Mesenchymal stem cell (in vitro differentiated cells and primary cell): ENCODE measurements around the gene TCTN2.

Experiments
- DNase-seq: peaks from one replicate; pipeline ENCODE4 v3.0.0-alpha.2; 2013
- H2AFZ ChIP-seq: one replicate; pipeline ENCODE4 v1.6.1; 2013; ENCODE audit warnings: low read depth, mild to moderate bottlenecking, control low read depth, inconsistent platforms, low read length, moderate library complexity
- H2AK5ac ChIP-seq: 2 replicates; pipeline ENCODE4 v1.6.1; 2013; ENCODE audit warnings: low read length, moderate library complexity, mild to moderate bottlenecking, inconsistent platforms; ENCODE audit not compliant: severe bottlenecking
- H2BK120ac ChIP-seq: one replicate; pipeline ENCODE4 v1.6.1; 2013; ENCODE audit warnings: low read depth, mild to moderate bottlenecking, inconsistent platforms, low read length, moderate library complexity
- H2BK12ac ChIP-seq, 2 experiments: one replicate each; pipeline ENCODE4 v1.6.1; 2013; ENCODE audit warnings: inconsistent platforms in 2 of 2, low read length in 2 of 2, mild to moderate bottlenecking in 2 of 2, moderate library complexity in 2 of 2, control low read depth in 1 of 2
- H2BK15ac ChIP-seq: one replicate; pipeline ENCODE4 v1.6.1; 2013; ENCODE audit warnings: mild to moderate bottlenecking, low read depth, inconsistent platforms; ENCODE audit not compliant: poor library complexity, severe bottlenecking
- H2BK5ac ChIP-seq: 2 replicates; pipeline ENCODE4 v1.6.1; 2013; ENCODE audit warnings: low read depth, mild to moderate bottlenecking, low read length, control low read depth, inconsistent platforms; ENCODE audit not compliant: poor library complexity, severe bottlenecking
- H3K14ac ChIP-seq, 2 experiments: one replicate each; pipeline ENCODE4 v1.6.1; 2013; ENCODE audit warnings: inconsistent platforms in 2 of 2, low read length in 2 of 2, control low read depth in 1 of 2, mild to moderate bottlenecking in 1 of 2, moderate library complexity in 1 of 2
- H3K18ac ChIP-seq, 2 experiments: one replicate each; pipeline ENCODE4 v1.6.1; 2013; ENCODE audit warnings: inconsistent platforms in 2 of 2, low read length in 2 of 2, control low read depth in 1 of 2, low read depth in 1 of 2, mild to moderate bottlenecking in 1 of 2
- H3K23ac ChIP-seq, 2 experiments: one replicate each; pipeline ENCODE4 v1.6.1; 2013; ENCODE audit warnings: inconsistent platforms in 2 of 2, low read length in 2 of 2, mild to moderate bottlenecking in 2 of 2, moderate library complexity in 2 of 2, control low read depth in 1 of 2
- H3K27ac ChIP-seq: 2 replicates; pipeline ENCODE4 v1.5.1; 2013; ENCODE audit warnings: mild to moderate bottlenecking, moderate library complexity, low read length, control low read depth, inconsistent platforms; ENCODE audit not compliant: poor library complexity, severe bottlenecking
- H3K27me3 ChIP-seq, 2 experiments: 2 replicates each; pipeline versions ENCODE4 v1.6.1 to v1.7.0; 2013; ENCODE audit warnings: low read length in 2 of 2, mild to moderate bottlenecking in 2 of 2, moderate library complexity in 2 of 2, control low read depth in 1 of 2, inconsistent platforms in 1 of 2; ENCODE audit not compliant: control insufficient read depth in 1 of 2, insufficient read depth in 1 of 2
- H3K36me3 ChIP-seq, 2 experiments: 2 replicates each; pipeline versions ENCODE4 v1.6.1 to v1.7.0; 2013; ENCODE audit warnings: low read length in 2 of 2, control low read depth in 1 of 2, inconsistent platforms in 1 of 2, low read depth in 1 of 2, mild to moderate bottlenecking in 1 of 2; ENCODE audit not compliant: insufficient read depth in 2 of 2, control insufficient read depth in 1 of 2
- H3K4ac ChIP-seq, 2 experiments: one replicate each; pipeline ENCODE4 v1.6.1; 2013; ENCODE audit warnings: inconsistent platforms in 2 of 2, low read length in 2 of 2, mild to moderate bottlenecking in 2 of 2, moderate library complexity in 2 of 2, control low read depth in 1 of 2, low read depth in 1 of 2
- H3K4me1 ChIP-seq: 2 replicates; pipeline ENCODE4 v1.6.1; 2013; ENCODE audit warnings: low read depth, low read length, control low read depth; ENCODE audit not compliant: control insufficient read depth, insufficient read depth
- H3K4me2 ChIP-seq: 2 replicates; pipeline ENCODE4 v1.6.1; 2013; ENCODE audit warnings: low read length, mild to moderate bottlenecking, inconsistent platforms; ENCODE audit not compliant: poor library complexity, severe bottlenecking
- H3K4me3 ChIP-seq, 2 experiments: 2 replicates each; pipeline versions ENCODE4 v1.5.1 to v1.7.0; 2013; ENCODE audit warnings: low read length in 2 of 2, mild to moderate bottlenecking in 2 of 2, control low read depth in 1 of 2, low read depth in 1 of 2; ENCODE audit not compliant: insufficient read depth in 1 of 2
- H3K79me1 ChIP-seq: replicated peaks from 2 replicates; pipeline ENCODE4 v1.6.1; 2013; ENCODE audit warnings: mild to moderate bottlenecking, control low read depth, low read length, inconsistent platforms; ENCODE audit not compliant: poor library complexity, severe bottlenecking
- H3K9ac ChIP-seq: 2 replicates; pipeline ENCODE4 v1.7.0; 2013; ENCODE audit warnings: mild to moderate bottlenecking, low read length, moderate library complexity
- H3K9me3 ChIP-seq: 2 replicates; pipeline ENCODE4 v1.7.0; 2013; ENCODE audit warnings: mild to moderate bottlenecking, low read length; ENCODE audit not compliant: control insufficient read depth
- H4K8ac ChIP-seq: one replicate; pipeline ENCODE4 v1.6.1; 2013; ENCODE audit warnings: inconsistent platforms, mild to moderate bottlenecking, low read length, moderate library complexity
- H4K91ac ChIP-seq: one replicate; pipeline ENCODE4 v1.6.1; 2013; ENCODE audit warnings: mild to moderate bottlenecking, low read length, inconsistent platforms
- WGBS: methylation state at CpG from one replicate; pipeline ENCODE4 v1.1.7; 2013; ENCODE audit warnings: mixed read lengths; 5-methylcytosine and 5-hydroxymethylcytosine counted together

Gene TCTN2

GRCh38 chr12:123657211-123657610, 13.7 kb upstream of the TCTN2 start:
- no peak overlapping the region for H2AK5ac ChIP-seq
- H3K4me3 ChIP-seq: no peak overlapping the region
- no peak overlapping the region for H2AFZ ChIP-seq
- H3K9me3 ChIP-seq: no peaks in the 10 kb centered on the region
- WGBS: 92% methylated on average over 9 of the region's 9 CpGs
- DNase-seq: no peak
- no peaks in the 10 kb centered on the region for H3K27me3 ChIP-seq
- H3K14ac ChIP-seq: no peak overlapping the region
- H3K27ac ChIP-seq: no peak overlapping the region
- no peak overlapping the region for H2BK120ac ChIP-seq
- H3K4me2 ChIP-seq: no peak overlapping the region
- no peak overlapping the region for H4K8ac ChIP-seq
- no peak overlapping the region for H3K9ac ChIP-seq
- H2BK15ac ChIP-seq: no peak overlapping the region
- peaks cover 6% of the 10 kb centered on the region for H3K79me1 ChIP-seq
- H4K91ac ChIP-seq: no peak overlapping the region
- no peak overlapping the region for H2BK5ac ChIP-seq
- H3K4ac ChIP-seq: no peak overlapping the region
- peaks cover 16 to 53% of the 10 kb centered on the region in 2 experiments for H3K36me3 ChIP-seq
- H2BK12ac ChIP-seq: no peak overlapping the region
- no peak overlapping the region for H3K18ac ChIP-seq
- no peak overlapping the region for H3K23ac ChIP-seq
- H3K4me1 ChIP-seq: peaks cover 2% of the 10 kb centered on the region

GRCh38 chr12:123659996-123660727, 10.8 kb upstream of the TCTN2 start:
- DNase-seq: peak; percentile 79
- Histone ChIP-seq H4K8ac (no peak overlapping the region), H2AFZ (no peak overlapping the region), H3K18ac (no peak overlapping the region), H3K79me1 (peaks cover 3% of the 10 kb centered on the region), H3K4me1 (peaks cover 2% of the 10 kb centered on the region), H2AK5ac (no peak overlapping the region), H3K27me3 (no peaks in the 10 kb centered on the region), H3K9ac (peak overlapping the region; percentile 89), H3K14ac (no peak overlapping the region), H2BK120ac (no peak overlapping the region), H2BK15ac (no peak overlapping the region), H3K23ac (no peak overlapping the region), H3K36me3 (peaks cover 16 to 42% of the 10 kb centered on the region in 2 experiments), H3K4me2 (no peak overlapping the region), H2BK12ac (no peak overlapping the region), H3K4ac (no peak overlapping the region), H3K9me3 (peaks cover 5% of the 10 kb centered on the region), H2BK5ac (no peak overlapping the region), H3K27ac (peak overlapping the region; percentile 56), H4K91ac (no peak overlapping the region), H3K4me3 (peak overlapping the region in 1 of 2 experiments; percentile 36)
- WGBS: no CpG with 5 or more reads among the region's 5 CpGs

- Histone ChIP-seq H2BK5ac (no peak overlapping the region), H3K27ac (no peak overlapping the region), H3K36me3 (peaks cover under 1 to 11% of the 10 kb centered on the region in 2 experiments), H4K8ac (no peak overlapping the region), H2BK15ac (no peak overlapping the region), H3K4me1 (peaks cover 8% of the 10 kb centered on the region), H3K4me2 (no peak overlapping the region), H3K4ac (no peak overlapping the region), H2AK5ac (no peak overlapping the region), H3K23ac (no peak overlapping the region), H3K4me3 (no peak overlapping the region), H3K79me1 (peaks cover 11% of the 10 kb centered on the region), H4K91ac (no peak overlapping the region), H3K27me3 (no peaks in the 10 kb centered on the region), H3K9me3 (peaks cover 5% of the 10 kb centered on the region), H3K9ac (no peak overlapping the region), H2BK12ac (no peak overlapping the region), H3K14ac (no peak overlapping the region), H2AFZ (no peak overlapping the region), H2BK120ac (no peak overlapping the region), H3K18ac (no peak overlapping the region)
- no peak for DNase-seq
- WGBS: 90% methylated on average over 8 of the region's 8 CpGs
These were observed 3.1 kb upstream of the TCTN2 start for GRCh38 chr12:123667771-123668170.

- Histone ChIP-seq H4K8ac (no peak overlapping the region), H2BK15ac (no peak overlapping the region), H3K27me3 (no peaks in the 10 kb centered on the region), H3K36me3 (peaks cover 17 to 29% of the 10 kb centered on the region in 2 experiments), H3K4me2 (no peak overlapping the region), H3K79me1 (peaks cover 15% of the 10 kb centered on the region), H2BK12ac (no peak overlapping the region), H3K18ac (no peak overlapping the region), H3K9ac (peak overlapping the region; percentile 95), H3K27ac (no peak overlapping the region), H2AFZ (no peak overlapping the region), H3K4me1 (peaks cover 8% of the 10 kb centered on the region), H4K91ac (no peak overlapping the region), H3K23ac (no peak overlapping the region), H2AK5ac (no peak overlapping the region), H2BK120ac (no peak overlapping the region), H3K9me3 (no peaks in the 10 kb centered on the region), H3K4ac (no peak overlapping the region), H3K4me3 (peak overlapping the region in 1 of 2 experiments; percentile 99), H3K14ac (no peak overlapping the region), H2BK5ac (no peak overlapping the region)
- no peak for DNase-seq
- WGBS: 89% methylated on average over 6 of the region's 6 CpGs
These were observed 963 bp downstream of the TCTN2 start for GRCh38 chr12:123671876-123672275.
